Peyer's patch (tissue), 4 donors: ENCODE measurements around the gene ZNF217.
"Not testable (repeated sequence)": the region's sequence is repeated elsewhere in the genome, so short reads cannot be mapped to it uniquely, and the experiment has no call there.

ENCODE experiments used
- POLR2A ChIP-seq, 2 donors: fragments of 450-650 bp; IDR thresholded peaks; one replicate each; pipeline ENCODE4 v1.5.1; 2017; ENCODE audit warnings: antibody characterized with exemption in 2 of 2, mild to moderate bottlenecking in 2 of 2, moderate library complexity in 2 of 2
- TF ChIP-seq, protein P1 (sequence below), 6 experiments: fragments of 450-650 bp in 4 of 6; fragments of 200-600 bp in 2 of 6; sonication (generic) in 1 of 6; IDR thresholded peaks; one replicate each; pipeline ENCODE4 v1.5.1; 2017 to 2019; ENCODE audit warnings: antibody characterized with exemption in 6 of 6, mild to moderate bottlenecking in 3 of 6, moderate library complexity in 1 of 6

DNA sequence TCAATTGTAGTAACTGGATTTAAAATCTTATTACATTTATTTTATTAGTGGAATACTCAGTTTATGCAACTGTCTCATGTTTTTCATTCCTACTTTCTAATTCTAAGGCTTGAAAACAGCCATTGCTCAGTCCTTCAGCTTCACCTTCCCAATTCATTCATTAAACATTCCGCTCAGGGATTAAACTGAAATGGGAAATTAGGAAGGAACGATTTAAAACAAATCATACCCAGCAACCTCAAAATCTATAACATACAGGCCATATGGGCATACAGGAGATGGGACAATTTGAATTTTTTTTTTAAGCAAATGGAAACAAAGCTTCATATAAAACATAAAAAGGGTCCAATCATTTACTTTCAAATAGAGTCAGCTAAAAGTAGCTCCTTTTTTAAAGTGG, 3.5 kb downstream of the ZNF217 start:
- TF ChIP-seq, protein P1, sequence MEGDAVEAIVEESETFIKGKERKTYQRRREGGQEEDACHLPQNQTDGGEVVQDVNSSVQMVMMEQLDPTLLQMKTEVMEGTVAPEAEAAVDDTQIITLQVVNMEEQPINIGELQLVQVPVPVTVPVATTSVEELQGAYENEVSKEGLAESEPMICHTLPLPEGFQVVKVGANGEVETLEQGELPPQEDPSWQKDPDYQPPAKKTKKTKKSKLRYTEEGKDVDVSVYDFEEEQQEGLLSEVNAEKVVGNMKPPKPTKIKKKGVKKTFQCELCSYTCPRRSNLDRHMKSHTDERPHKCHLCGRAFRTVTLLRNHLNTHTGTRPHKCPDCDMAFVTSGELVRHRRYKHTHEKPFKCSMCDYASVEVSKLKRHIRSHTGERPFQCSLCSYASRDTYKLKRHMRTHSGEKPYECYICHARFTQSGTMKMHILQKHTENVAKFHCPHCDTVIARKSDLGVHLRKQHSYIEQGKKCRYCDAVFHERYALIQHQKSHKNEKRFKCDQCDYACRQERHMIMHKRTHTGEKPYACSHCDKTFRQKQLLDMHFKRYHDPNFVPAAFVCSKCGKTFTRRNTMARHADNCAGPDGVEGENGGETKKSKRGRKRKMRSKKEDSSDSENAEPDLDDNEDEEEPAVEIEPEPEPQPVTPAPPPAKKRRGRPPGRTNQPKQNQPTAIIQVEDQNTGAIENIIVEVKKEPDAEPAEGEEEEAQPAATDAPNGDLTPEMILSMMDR (IDR thresholded peaks at IDR 0.05), result not testable (repeated sequence)
- not testable (repeated sequence) for TF ChIP-seq POLR2A (IDR thresholded peaks at IDR 0.05)
